Measurements from ENCODE around the gene COQ8A.

Gene COQ8A

DNA sequence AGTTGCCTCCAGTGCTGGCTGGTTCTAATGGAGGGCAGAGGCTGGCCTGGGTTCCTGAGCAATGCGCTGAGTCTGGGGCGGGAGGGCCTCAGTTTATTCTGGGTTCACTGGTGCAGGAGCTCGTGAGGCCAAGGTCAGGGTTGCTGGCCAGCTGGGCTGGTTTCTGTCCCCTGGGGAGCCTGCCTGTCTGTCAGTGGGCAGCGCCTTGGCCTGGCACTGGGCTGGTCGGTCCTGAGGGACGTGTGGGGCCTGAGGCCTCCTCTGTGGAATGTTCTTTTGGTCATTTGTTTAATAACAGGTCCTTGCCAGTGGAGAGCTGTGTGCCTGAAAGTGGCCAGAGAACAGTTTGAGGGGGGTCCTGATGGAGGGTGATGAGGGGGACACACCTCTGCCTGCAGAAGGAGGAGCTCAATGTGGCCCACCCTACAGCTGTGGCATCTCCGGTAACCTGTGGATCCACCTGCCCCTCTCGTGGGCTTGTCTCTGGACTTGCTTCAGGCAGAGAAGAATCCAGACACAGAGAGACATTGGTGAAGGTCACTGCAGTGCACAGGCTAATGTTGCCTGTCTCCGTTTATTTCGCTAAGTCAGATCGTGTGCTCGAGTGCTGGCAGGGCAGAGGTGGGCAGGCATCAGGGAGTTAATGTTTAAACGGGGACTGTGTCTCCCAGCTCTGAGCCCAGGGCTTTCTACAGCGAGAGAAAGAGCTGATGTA is 34.6 kb downstream of the COQ8A start:
- DNase-seq = no peak

DNA sequence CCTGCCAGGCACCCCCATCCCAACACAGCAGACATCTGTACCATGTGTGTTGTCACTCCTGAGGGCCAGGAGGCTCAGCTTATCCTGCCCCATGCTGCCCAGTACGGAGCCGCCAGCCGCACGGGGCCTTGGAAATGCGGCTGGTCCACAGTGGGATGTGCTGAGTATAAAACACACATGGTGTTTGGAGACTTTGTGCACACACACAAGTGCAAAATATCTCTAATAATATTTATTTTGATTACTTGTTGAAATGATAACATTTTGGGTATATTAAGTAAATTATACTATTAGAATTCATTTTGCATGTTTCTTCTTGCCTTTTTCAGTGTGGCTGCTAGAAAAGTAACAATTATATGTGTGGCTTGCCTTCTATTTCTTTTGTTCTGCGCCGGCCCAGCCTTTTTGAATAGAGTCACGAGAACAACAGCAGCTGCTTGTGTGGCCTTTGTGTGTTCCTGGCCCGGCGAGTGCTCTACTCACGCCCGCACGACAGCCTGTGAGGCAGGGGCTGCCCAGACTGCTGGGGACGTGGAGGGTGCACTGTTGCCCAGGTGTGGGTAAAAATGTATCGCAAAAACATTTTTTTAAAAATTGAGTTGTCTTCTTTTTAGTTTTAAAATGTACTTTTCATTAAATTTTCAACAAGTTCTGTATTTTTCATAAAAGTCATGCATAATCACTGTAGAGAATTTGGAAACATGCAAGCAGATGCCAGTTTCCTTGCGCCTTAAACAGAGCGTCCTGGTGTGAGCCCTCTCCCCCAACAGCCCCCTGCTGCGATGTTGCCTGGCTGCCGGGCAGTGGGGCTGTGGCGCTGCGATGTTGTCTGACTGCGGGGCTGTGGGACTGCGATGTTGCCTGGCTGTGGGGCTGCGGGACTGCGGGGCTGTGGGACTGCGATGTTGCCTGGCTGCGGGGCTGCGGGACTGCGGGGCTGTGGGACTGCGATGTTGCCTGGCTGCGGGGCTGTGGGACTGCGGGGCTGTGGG is 35.5 kb downstream of the COQ8A start:
- DNase-seq = peak; percentile 73

DNA sequence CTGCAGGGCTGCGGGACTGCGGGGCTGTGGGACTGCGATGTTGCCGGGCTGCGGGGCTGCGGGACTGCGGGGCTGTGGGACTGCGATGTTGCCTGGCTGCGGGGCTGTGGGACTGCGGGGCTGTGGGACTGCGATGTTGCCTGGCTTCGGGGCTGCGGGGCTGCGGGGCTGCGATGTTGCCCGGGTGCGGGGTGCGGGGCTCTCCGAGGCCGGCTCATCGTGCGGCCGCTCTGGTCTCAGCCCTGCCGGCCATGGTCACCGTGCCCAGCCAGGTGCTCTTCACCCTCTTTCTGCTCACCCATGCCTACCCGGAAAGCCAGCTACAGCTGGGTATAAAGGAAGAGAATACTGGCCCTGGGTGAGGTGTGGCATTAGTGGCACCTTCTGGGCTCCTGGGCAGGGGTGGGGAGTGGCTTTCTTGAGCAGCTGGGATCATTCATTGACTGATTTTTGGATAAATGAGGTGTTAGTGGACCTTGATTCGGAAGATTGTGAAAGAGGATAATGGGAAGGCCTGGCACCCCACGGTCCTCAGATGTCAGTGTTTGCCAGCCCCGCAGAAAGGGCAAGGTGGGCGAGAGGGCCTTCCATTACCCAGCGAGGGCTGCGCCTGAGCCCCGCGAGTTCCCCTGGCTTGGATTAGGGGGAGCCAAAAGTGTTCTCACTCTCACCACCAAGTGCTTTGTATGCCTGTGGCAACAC is 36.3 kb downstream of the COQ8A start:
- no peak for DNase-seq

DNA sequence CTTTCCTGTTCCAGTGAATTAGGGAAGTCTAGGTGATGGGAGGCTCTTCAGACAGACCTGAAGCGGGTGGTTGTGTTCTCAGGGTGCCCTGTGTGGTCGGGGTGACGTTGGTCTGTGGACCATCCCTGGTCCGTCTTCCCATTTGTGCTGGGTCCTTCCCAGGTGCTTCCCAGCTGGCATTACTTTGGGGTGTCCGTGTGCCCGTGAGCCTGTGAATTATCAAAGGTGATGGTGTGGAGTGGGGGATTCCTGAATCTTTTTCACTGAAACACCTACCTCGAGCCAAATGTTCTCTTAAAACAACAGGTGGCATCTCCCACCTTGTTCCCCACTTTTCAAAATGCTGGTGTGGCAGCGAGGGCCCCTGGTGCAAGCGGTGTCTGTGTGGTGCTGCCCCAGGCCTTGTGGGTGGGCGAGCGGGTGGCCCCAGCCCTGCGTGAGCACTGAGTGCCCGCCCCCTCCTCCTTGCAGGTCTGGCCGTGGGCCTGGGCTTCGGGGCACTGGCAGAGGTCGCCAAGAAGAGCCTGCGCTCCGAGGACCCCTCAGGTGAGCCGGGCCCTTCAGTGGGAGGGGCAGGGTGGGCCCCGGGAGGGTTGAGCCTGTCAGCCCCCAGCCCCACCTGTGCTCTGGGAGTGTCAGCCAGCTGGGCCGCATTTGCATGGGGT is 37.0 kb downstream of the COQ8A start:
- no peak for DNase-seq

DNA sequence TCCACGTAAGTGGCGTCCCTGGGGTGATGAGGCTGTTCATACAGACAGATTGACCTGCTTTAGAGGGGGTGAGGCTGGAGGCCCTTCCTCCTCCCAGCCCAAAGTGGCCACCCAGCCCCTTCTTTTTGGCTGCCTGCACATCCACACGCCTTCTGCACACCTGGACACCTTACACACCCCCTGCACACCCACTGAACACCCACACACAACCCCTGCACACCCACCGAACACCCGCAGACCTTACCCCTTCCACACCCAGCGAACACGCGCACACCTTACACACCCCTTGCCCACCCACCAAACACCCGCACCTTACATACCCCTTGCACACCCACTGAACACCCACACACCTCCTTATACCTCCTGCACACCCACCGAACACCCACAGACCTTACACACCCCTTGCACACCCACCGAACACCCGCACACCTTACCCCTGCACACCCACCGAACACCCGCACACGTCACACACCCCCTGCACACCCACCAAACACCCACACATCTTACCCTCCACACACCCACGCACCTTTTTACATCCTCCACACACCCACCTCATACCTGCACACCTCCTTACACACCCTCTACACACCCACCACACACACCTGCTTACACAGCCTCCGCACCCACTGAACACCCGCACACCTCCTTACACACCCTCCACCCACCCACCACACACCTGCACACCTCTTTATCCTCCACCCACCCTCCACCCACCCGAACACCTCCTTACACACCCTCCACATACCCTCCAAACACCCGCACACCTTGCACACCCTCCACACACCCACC is 37.7 kb downstream of the COQ8A start:
- no peak for DNase-seq

DNA sequence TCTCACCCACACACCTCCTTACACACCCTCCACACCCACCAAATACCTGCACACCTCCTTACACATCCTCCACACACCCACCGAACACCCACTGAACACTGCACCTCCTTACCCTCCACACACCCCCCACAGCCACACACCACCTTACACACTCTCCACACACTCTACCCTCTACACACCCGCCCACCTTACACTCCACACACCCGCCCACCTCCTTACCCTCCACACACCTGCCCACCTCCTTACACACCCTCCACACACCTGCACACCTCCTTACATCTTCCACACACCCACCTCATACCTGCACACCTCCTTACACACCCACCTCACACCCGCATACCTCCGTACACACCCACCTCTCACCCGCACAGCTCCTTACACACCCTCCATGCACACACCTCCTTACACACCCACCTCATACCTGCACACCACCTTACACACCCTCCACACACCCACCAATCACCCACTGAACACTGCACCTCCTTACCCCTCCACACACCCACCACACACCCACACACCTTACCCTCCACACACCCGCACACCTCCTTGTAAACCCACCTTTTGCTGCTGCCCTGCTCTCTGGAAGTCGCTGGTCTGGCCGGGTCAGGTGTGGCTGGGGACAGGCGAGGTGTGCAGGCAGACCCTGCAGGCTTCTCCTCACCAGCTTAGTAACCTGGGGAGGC is 38.5 kb downstream of the COQ8A start:
- DNase-seq = no peak

DNA sequence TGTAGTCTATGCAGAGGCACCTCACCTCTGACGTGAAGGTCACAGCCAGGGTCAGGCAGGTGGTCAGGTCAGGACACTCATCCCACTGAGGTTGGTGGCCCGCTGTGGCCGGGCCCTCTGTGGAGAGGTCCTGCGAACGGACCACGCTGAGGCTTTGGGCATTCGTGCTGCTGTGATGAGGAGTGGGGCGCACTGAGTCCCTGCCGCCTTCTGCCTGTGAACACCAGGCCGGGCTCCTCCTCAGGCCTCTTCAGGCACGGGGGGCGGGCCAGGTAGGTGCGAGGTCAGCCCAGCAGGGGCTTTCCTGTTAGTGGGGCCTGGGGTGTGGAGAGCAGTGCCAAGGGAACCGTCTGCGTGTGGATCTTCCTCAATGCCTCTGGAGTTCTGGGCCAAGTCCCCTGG is 39.0 kb downstream of the COQ8A start:
- DNase-seq = no peak

DNA sequence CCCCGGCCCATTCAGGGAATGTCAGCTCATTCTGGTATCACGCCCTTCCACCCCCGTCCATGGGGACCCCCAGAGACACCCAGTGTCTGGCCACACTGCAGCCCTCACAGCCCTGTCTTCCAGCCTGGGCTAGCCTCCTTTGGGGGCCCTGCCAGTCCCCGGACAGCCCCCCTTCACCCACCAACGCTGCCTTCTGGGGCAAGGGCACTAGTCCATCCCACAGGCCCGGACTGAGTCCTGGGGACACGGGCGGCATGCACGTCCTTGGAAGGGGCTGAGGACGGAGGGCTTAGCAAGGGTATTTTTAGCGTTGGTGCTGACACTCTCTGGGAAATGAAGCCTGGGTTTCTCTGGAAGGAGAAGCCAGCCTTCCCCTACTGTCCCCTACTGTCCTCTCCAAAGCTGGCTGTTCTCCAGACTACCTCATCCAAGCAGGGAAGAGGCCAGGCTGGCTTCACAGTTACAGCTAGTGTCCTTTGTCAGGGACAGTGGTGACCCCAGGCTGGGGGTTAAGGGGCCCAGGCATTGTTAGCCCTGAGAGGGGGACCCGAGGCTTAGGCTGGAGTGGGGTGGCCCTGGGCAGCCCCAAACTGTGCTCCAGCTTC is 39.5 kb downstream of the COQ8A start:
- no peak for DNase-seq

DNA sequence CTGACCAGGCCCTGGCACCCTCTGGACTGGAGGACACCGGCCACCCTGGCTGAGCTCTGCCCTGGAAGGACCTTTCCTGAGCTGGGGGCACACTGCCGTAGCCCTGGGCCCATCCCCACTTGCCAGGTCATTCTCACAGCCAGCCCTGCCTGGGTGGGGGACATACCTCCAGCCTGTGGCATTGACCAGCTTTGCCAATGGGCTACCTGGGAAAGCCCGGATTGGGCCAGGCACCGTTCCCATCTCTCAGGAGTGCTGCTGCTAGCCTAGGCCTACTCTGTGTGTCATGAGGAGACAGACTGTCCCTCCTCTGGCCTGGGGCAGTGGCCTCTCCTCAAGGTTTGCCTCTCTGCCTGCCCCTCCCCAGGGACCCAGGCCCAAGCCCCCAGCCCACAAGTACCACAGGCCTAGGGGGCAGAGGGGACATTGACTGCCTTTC is 40.0 kb downstream of the COQ8A start:
- DNase-seq = no peak

DNA sequence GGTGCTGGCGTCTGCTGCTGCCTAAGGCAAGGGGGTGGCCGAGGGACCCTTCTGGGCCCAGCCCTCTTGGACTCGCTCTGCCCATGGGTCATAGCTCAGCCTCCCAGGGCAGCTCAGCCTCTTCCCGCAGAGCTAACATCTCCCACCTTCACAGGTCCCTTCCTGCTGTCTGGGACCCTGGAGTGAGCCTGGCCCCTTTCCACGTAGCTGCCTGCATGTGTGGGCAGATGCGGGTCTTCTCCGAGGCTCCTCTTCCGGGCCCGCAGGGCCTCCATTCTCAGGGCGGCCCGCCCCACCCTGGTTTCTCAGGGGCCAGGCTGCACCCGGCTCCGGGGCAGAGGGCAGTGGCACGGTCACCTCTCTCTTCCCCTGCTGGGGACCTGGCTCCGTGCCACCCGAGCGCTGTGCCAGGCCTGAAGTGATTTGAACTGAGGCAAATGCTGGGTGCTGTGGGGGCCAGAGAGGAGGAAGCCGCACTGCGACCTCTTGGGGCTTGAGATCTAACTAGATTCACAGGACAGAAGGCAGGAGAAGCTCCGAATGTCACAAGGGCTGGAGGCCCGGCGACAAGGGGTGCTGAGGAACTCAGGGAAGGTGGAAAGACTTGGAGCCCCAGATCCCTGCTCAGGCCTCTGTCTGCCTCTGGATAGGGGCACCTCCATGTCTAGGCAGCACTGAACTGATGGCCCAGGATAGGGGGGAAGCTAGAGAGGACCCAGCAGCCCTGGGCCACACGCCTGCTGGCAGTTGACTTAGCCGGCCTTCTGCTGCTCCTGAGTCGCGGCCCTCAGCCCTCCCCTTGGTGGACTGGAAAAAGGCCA is 40.7 kb downstream of the COQ8A start:
- no peak for DNase-seq

DNA sequence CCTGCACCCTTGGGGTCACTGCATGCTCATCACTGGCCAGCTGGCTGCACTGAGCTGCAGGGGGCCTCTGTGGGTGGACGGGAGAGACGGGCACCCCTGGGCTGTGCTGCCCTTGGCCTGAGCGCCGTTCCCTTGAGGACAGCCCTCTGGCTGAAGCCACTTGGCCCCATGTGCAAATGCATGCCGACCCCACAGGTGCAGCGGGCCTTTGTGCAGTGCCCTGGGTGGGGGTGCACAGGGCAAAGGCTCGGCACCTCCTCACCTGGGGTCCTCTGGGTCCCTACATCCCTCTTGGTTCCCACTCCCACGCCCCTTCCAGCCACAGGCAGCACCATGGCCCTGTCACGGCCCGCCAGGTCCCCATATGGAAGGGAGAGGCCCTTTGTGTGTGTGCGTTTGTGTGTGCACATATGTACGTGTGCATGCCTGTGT is 41.3 kb downstream of the COQ8A start:
- DNase-seq = no peak

DNA sequence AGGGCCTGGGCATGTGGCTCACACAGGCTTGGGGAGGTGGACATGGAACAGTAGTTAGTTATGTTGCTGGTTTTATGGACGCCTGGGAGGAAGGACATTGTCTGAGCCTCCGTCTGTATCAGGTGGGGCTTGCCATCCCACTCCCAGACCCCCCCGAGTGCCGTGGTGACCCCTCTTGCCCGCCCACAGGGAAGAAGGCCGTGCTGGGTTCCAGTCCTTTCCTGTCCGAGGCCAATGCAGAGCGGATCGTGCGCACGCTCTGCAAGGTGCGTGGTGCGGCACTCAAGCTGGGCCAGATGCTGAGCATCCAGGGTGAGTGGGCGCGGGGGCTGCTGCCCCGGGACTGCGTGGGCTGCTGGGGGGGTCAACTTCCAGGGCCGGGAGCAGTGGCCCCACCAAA is 41.7 kb downstream of the COQ8A start:
- no peak for DNase-seq

DNA sequence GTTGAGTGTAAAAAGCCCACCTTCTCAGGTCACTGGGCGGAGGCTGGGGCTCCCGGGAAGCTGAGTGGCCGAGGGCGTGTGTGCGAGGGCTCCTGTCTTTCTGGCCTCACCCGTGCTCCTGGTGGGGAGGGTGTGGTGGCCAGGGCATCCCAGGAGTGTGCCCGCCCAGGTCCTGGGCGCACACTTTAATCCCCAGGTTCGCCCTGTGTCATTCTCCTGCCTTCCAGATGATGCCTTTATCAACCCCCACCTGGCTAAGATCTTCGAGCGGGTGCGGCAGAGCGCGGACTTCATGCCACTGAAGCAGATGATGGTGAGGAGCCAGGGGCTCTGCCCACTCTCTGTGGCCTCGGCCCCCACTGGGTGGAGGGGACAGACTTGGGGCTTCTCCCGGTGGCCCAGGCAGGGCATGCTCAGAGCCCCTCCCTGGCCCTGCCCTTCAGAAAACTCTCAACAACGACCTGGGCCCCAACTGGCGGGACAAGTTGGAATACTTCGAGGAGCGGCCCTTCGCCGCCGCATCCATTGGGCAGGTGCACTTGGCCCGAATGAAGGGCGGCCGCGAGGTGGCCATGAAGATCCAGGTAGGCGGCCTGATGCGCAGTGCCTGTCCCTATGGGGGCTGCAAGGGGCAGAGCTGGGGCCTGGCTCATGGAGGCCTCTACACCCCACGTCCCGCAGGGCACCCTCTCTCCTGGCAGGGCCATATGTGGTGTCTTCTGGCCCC is 42.5 kb downstream of the COQ8A start:
- no peak for DNase-seq

DNA sequence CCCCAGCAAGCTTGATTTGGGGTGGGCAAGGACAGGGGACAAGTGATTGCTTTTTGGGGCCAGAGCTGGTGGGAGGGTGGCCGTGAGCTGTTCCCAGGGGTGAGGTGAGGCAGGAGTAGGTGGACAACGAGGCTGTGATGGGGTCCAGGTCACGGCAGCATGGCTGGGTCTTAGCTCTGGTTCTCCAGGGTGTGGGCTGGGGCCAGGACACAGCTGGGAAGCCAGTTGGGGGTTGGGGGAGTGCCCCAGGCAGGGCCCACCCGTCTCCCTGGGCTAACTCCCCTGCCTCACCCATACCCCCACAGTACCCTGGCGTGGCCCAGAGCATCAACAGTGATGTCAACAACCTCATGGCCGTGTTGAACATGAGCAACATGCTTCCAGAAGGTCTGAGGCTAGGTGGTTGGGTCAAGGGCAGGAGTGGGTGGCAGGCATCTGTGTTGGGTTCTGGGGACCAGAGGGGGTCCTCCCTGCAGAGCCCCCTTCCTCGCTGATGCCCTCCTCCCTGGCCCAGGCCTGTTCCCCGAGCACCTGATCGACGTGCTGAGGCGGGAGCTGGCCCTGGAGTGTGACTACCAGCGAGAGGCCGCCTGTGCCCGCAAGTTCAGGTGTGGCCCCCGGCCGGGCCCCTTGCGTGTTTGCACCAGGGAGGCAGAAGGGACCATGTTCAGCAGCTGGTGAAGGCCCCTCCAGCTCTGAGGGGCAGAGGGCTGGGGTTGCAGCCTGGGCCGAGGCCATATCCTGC is 43.3 kb downstream of the COQ8A start:
- no peak for DNase-seq

DNA sequence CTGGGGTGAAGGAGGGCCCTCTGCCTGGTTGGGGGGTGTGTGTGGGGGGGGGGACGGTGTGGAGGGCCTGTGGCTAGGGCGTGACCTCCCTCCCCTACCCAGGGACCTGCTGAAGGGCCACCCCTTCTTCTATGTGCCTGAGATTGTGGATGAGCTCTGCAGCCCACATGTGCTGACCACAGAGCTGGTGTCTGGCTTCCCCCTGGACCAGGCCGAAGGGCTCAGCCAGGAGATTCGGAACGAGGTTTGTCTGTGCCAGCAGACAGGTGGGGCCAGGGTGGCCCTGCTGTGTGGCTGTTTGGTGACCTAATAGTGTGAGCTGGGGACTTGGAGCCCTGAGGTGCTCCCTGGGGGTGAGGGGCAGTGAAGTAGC is 43.9 kb downstream of the COQ8A start:
- DNase-seq = no peak

DNA sequence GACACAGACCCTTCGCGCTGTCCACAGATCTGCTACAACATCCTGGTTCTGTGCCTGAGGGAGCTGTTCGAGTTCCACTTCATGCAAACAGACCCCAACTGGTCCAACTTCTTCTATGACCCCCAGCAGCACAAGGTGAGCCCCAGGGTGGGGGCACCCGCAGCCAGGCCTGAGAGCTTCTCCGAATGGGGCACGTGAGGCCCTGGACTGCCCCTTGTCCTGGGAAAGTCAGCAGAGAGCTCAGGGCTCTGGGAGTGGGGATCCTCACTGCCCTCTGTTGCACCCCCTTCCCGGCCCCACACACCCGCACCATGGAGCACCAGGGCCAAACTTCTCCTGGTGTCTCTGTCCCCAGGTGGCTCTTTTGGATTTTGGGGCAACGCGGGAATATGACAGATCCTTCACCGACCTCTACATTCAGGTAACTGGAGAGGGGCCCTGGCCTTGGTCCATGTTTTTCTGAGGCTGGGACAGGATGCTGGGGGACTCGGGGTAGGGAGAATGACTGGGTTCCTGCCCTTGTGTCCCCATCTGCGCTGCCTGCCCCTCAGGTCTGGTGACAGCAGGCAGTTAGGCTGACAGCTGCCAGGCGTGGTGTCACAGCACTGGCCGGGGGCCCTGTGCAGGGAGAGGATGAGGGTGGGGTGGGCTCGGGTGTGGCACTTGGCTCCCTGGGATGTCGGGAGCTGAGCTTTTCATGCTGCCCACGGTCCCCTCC is 44.6 kb downstream of the COQ8A start:
- no peak for DNase-seq

DNA sequence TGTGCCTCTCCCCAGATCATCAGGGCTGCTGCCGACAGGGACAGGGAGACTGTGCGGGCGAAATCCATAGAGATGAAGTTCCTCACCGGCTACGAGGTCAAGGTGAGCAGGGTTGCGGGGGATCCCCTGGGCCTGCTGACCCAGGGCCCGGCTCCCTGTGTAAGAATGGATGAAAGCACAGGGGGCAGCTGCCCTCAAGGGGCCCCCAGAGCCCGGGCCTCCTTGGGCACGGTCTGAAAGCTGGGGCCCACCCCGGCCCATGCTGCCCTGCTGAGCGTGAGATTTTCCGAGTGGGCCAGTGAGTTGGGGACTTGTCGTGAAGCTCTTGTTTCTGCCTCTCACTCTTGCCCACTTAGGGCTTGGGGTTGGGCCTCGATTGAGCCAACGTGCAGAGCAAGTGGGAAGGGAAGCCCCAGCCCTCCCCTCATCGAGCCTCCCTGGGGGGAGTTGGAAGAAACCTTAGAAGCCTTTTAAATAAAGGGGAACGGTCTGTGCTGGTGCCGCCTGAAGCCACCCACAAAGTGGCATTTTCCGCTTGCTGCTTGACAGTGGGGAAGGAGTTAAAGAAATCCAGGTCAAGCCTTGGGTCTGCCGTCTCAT is 45.2 kb downstream of the COQ8A start:
- DNase-seq = no peak
